Adipocyte (in vitro differentiated cells): ENCODE data around the gene UAP1.

Experiments used
- DNase-seq: peaks from one replicate; pipeline ENCODE4 v3.0.0-alpha.2; 2015; ENCODE audit warnings: low read depth
- H3K27me3 ChIP-seq: replicated peaks from 2 replicates; pipeline ENCODE4 v1.7.0; 2013; ENCODE audit warnings: mild to moderate bottlenecking, low read length, moderate library complexity; ENCODE audit not compliant: control insufficient read depth, insufficient read depth
- H3K36me3 ChIP-seq: 2 replicates; pipeline ENCODE4 v1.7.0; 2013; ENCODE audit warnings: low read length, mild to moderate bottlenecking, moderate library complexity; ENCODE audit not compliant: control insufficient read depth, insufficient read depth, severe bottlenecking
- H3K4me1 ChIP-seq: 2 replicates; pipeline ENCODE4 v1.7.0; 2013; ENCODE audit warnings: mild to moderate bottlenecking, low read length, moderate library complexity; ENCODE audit not compliant: control insufficient read depth, insufficient read depth
- H3K4me3 ChIP-seq: 2 replicates; pipeline ENCODE4 v1.7.0; 2013; ENCODE audit warnings: mild to moderate bottlenecking, low read length, moderate library complexity
- H3K9ac ChIP-seq: 2 replicates; pipeline ENCODE4 v1.7.0; 2013; ENCODE audit warnings: mild to moderate bottlenecking, low read length, moderate library complexity
- H3K9me3 ChIP-seq: 2 replicates; pipeline ENCODE4 v1.7.0; 2013; ENCODE audit warnings: mild to moderate bottlenecking, low read length, moderate library complexity; ENCODE audit not compliant: control insufficient read depth

UAP1 gene

DNA sequence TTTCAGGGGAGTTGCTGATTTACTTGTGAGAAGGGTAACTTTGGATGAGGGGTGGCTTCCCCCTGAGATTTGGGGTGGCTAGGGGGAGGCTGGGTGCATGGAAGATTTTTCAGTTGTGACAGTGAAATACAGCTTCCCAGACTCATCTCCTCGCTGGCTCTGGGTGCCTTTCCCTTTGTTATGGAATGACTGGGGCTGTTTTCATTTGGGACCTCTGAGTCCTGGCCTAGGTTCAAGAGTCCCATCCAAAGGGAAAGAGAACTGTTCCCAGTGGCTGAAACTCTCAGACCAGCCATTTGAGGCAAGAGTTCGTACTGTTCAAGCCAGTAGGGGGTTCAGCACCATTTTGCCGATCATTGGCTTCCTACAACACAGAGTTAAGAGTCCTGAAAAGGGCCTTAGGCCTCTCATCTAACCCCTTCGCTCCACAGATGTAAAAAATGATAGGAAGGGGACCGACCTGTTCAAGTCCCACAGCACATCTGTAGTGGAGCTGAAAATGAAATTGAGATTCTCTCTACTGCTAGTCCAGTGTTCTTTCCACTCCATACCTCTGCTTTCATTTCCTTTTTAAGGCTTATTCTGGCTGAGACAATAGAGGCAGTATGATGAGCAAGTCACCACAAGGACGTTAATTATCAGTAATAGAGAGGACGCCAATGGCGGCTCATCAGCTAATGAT lies 71.7 kb downstream of the UAP1 start:
- H3K9me3 ChIP-seq: no peaks in the 10 kb centered on the region
- no peaks in the 10 kb centered on the region for H3K27me3 ChIP-seq
- H3K4me3 ChIP-seq: peak overlapping the region; percentile 87
- H3K9ac ChIP-seq: peak overlapping the region; percentile 99
- peaks cover 64% of the 10 kb centered on the region for H3K4me1 ChIP-seq
- DNase-seq: peak; percentile 73
- H3K36me3 ChIP-seq: no peaks in the 10 kb centered on the region

DNA sequence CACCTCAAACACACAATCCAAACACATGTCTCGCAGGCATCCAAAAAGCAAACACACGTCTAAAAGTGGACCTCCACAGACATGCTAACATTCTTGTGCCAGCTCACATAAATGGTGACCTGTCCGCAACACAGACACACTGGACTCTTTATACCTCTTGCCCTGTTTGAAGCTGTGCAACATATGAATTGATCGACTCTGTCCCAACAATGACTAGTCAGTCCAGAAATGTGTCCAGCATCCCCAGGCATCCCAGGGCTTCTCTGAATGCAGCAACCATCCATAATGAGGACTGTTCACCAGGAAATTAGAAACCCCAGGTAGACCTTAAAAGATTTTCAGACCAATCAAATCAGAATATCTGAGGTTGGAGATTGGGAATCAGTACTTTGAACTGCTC lies 73.9 kb downstream of the UAP1 start:
- Histone ChIP-seq H3K4me1 (peaks cover 46% of the 10 kb centered on the region), H3K4me3 (peak overlapping the region; percentile 87), H3K9me3 (no peaks in the 10 kb centered on the region), H3K9ac (peak overlapping the region; percentile 99), H3K36me3 (peaks cover 12% of the 10 kb centered on the region), H3K27me3 (no peaks in the 10 kb centered on the region)
- peak; percentile 42 for DNase-seq

DNA sequence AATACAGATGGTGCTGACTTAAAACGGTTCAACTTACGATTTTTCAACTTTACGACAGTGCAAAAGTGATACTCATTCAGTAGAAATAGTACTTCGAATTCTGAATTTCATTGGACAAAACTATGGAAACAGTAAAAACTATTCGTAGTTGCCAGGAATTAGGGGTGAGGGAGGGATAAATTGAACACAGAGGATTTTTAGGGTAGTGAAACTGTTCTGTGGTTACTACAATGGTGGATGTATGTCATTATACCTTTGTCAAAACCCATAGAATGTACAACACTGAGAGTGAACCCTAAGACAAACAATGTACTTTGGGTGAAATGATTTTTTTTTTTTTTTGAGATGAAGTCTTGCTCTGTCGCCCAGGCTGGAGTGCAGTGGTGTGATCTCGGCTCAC lies 78.2 kb downstream of the UAP1 start:
- Histone ChIP-seq H3K36me3 (peaks cover 21% of the 10 kb centered on the region), H3K4me1 (peaks cover 27% of the 10 kb centered on the region), H3K4me3 (no peak overlapping the region), H3K27me3 (no peaks in the 10 kb centered on the region), H3K9ac (no peak overlapping the region), H3K9me3 (no peaks in the 10 kb centered on the region)
- DNase-seq: no peak

DNA sequence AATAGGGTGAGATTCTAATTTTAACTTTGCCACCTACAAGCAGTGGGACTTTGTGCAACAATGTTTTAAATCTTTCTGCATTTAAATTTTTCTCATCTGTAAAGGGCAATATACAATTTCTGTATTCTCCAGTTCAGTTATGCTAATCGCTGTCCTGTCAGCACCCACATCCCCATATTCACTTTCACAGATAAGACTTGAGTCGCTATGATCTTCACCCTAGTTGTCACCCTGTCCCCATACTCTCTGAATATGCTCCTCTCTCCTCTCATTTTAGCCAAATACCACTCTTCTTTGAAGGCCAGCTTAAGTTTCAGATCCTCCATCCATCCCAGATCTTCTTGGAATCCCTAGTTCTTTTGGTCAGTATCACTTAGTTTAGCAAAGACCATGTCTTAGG lies 79.6 kb downstream of the UAP1 start:
- H3K27me3 ChIP-seq: no peaks in the 10 kb centered on the region
- H3K9me3 ChIP-seq: no peaks in the 10 kb centered on the region
- peaks cover 19% of the 10 kb centered on the region for H3K4me1 ChIP-seq
- H3K36me3 ChIP-seq: peaks cover 26% of the 10 kb centered on the region
- DNase-seq: no peak
- H3K9ac ChIP-seq: no peak overlapping the region
- H3K4me3 ChIP-seq: no peak overlapping the region

DNA sequence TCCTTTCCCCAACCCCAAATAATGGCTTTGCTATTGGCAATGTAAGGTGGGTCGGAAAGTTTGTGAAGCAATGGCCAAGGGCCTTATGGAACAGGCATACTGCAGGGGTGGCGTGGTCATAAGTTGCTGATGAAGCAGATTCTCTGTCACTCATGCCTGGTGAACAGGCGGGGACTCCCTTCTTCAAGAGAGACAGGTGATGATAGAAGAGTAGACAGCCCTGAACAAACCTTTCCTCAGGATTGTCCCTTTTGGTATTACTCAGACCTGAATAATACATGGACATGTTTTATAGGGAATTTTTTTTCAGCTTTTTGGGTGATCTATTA lies 83.4 kb downstream of the UAP1 start:
- Histone ChIP-seq H3K9ac (no peak overlapping the region), H3K9me3 (no peaks in the 10 kb centered on the region), H3K36me3 (peaks cover 24% of the 10 kb centered on the region), H3K4me1 (peaks cover 24% of the 10 kb centered on the region), H3K27me3 (no peaks in the 10 kb centered on the region), H3K4me3 (no peak overlapping the region)
- no peak for DNase-seq

DNA sequence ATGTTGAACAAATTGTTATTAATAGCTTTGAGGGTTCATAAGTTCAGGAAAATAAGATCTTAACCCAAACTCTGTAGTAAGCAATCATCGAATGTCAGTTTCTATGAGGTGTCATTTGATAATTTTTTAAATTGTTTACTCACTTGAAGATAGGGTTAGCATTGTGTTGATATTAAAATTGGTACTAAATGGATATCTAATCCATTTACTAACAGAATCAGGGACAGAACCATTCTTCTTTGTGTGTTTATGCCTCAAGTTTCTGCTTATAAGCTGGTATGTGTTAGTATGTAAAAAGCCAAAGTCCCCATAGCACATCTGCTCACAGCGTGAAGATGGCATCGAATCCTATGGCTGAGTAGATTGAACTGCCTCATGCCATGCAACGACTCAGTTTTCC lies 84.1 kb downstream of the UAP1 start:
- no peak for DNase-seq
- H3K9ac ChIP-seq: no peak overlapping the region

DNA sequence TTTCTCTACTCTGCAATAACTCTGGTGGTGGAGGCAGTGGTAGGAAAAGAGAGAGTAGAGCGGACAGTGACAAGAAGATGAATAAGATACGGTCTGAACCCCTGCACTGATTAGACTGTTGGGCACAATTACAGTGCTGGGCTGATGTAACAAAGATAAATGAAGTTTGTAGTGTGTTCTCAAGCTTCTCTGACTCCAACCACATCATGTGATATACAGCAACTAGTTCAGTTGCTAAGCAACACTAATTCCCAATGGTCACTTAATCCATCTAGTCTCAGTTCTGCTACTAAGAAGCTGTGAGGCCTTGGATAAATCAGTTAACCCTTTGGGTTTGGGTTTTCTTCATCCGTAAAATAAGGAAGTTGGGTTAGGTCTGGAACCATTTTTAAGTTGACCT lies 88.1 kb downstream of the UAP1 start:
- DNase-seq: peak; percentile 36
- Histone ChIP-seq H3K4me1 (peaks cover 26% of the 10 kb centered on the region), H3K9me3 (no peaks in the 10 kb centered on the region), H3K4me3 (no peak overlapping the region), H3K27me3 (no peaks in the 10 kb centered on the region), H3K36me3 (peaks cover 19% of the 10 kb centered on the region), H3K9ac (no peak overlapping the region)

More for the DNA sequence above, 84.1 kb downstream of the UAP1 start:
- H3K4me1 ChIP-seq: peaks cover 24% of the 10 kb centered on the region
- H3K27me3 ChIP-seq: no peaks in the 10 kb centered on the region
- no peaks in the 10 kb centered on the region for H3K9me3 ChIP-seq
- no peak overlapping the region for H3K4me3 ChIP-seq
- H3K36me3 ChIP-seq: peaks cover 24% of the 10 kb centered on the region
